Astrocyte of the spinal cord (primary cell): ENCODE results near the gene UBE2F.
A peak's percentile ranks its signal among the peaks of the same experiment; 100 is the strongest.
"Not testable (repeated sequence)": the region's sequence is repeated elsewhere in the genome, so short reads cannot be mapped to it uniquely, and the experiment has no call there.

Source experiments
- DNase-seq: peaks from one replicate; pipeline ENCODE4 v3.0.0; 2011; ENCODE audit warnings: low read depth, low spot score
- H3K4me3 ChIP-seq: 2 replicates; pipeline ENCODE4 v1.5.1; 2011; ENCODE audit warnings: low read depth, mild to moderate bottlenecking, low read length, moderate library complexity
- in situ Hi-C: cut with HindIII; loops from 2 replicates; pipeline ENCODE4 v1.10.0; 2017; ENCODE audit warnings: low sequenced_read_pairs
- TF ChIP-seq, protein P1 (sequence below): IDR thresholded peaks from 2 replicates; pipeline ENCODE4 v1.5.1; 2012; ENCODE audit warnings: low read depth, mild to moderate bottlenecking, low read length, inconsistent platforms

The UBE2F gene

DNA sequence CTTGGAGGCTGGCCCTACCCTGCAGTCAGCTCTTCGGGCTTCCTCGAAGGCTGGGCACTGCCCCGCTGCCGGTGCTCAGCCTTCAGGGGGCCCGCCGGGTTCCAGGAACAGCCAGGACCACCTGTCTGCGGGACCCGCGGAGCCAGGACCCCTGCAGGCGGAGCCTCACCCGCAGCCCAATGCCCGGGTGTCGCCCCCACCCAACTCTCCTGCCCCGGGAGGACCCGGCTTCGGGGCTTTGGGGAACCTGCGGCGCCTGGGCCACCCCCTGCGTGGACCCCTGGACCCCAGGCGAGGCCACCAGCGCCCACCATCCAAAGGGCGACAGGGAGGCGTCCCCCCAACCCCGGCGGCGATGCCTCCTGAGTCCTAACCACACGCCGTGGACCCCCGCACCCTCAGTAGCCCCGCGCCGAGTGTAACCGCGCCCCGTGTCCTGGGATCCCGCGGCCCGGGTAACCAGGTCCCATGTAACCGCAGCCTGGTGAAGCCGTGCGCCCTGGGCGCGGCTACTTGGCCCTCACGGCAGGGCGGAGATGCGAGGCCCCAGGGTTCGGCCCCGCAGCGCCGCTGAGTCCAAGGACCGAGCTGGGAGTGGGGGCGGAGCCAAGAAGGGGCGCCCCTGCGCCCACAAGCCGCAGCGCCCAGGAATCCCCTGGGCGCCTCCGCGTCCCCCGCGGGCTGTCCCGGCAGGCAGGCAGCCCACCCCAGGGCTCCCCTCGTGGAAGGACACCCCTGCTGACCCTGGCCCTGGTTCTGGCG is 11.0 kb upstream of the UBE2F start:
- TF ChIP-seq, protein P1, sequence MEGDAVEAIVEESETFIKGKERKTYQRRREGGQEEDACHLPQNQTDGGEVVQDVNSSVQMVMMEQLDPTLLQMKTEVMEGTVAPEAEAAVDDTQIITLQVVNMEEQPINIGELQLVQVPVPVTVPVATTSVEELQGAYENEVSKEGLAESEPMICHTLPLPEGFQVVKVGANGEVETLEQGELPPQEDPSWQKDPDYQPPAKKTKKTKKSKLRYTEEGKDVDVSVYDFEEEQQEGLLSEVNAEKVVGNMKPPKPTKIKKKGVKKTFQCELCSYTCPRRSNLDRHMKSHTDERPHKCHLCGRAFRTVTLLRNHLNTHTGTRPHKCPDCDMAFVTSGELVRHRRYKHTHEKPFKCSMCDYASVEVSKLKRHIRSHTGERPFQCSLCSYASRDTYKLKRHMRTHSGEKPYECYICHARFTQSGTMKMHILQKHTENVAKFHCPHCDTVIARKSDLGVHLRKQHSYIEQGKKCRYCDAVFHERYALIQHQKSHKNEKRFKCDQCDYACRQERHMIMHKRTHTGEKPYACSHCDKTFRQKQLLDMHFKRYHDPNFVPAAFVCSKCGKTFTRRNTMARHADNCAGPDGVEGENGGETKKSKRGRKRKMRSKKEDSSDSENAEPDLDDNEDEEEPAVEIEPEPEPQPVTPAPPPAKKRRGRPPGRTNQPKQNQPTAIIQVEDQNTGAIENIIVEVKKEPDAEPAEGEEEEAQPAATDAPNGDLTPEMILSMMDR = no peak
- in situ Hi-C loops = no loop called here
- H3K4me3 ChIP-seq = no peak overlapping the region
- DNase-seq = no peak

DNA sequence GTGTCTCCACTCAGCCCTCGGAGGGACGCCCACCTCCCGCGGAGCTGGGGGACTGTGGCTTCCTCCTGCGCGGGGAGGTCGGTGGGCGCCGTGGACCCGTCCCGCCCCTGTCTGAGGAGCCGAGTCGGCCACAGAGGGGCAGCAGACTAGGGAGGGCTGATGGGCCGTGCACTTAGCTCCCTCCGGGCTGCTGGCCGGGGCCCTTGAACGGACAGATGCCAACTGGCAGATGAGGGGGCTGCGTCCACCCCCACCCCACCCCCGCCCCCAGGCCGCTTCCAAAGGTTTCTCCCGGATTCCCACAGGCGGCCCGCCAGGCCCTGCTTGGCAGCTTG is 10.4 kb upstream of the UBE2F start:
- no peak for DNase-seq
- in situ Hi-C loops = no loop called here
- TF ChIP-seq, protein P1 = peak; percentile 12
- no peak overlapping the region for H3K4me3 ChIP-seq

DNA sequence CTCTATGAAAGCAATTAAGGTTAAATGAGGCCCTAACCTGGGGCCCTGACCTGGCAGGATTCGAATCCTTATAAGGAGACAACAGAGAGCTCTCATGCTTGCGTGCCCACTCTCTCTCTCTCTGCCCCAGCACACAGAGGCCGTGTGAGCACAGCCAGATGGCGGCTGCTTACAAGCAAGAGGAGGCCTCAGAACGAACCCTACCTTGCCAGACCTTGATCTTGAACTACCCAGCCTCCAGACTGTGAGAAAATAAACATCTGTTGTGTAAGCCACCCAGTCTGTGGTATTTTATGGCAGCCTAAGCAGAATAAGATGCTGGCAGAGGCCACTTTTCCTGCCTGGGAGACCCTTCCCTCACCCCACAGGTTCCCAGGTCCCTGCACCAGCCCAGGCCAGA is 5.2 kb upstream of the UBE2F start:
- no peak overlapping the region for H3K4me3 ChIP-seq
- TF ChIP-seq, protein P1 = no peak
- in situ Hi-C loops = no loop called here
- DNase-seq = no peak

DNA sequence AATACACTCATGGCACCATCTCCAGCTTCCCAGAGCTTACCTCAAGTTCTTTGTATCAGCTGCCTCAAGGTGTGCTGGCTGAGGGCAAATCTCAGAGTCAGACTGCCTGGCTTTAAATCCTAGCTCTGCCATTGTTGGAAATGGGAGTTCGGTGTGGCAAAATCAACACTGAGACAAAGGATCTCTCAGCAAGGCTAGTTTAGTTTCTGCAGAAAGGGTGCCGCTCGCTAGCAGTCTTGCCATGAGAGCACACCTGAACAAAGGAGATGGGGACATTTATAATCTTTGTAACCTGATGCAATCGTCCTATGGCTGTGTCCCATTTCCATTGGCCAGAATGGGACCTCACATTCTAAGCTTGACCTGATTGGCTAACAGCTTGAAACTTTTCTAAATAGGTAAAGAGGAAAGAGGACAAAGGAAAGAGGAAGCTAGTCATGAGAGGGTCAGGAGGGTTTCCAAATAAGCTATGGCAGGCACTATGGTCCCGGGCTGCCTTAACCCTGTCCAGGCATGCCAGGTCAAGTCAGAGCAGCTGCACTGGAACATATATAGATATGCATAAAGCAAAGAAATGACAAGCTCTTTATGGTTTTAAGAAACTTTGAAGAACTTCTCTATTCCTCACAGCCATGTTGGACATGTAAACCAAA is 4.3 kb upstream of the UBE2F start:
- in situ Hi-C loops = no loop called here
- DNase-seq = no peak
- TF ChIP-seq, protein P1 = no peak
- H3K4me3 ChIP-seq = no peak overlapping the region

DNA sequence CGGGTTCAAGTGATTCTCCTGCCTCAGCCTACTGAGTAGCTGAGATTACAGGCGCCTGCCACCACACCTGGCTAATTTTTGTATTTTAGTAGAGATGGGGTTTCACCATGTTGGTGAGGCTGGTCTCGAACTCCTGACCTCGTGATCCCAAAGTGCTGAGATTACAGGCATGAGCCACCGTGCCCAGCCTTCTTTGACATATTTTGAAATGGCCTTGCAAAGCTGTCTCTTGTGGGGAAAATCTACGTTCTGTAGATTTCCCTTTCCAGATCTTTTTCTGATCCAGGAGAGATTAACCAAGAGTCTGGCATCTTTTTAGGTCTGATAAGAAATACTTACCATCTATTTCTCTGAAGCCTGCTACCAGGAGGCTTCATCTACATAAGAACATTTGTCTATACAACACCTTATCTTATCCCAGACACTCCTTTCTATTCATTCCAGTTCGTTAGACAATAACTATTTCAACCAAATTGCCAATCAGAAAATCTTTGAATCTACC is 3.3 kb upstream of the UBE2F start:
- DNase-seq, H3K4me3 ChIP-seq, in situ Hi-C loops: not testable (repeated sequence)

DNA sequence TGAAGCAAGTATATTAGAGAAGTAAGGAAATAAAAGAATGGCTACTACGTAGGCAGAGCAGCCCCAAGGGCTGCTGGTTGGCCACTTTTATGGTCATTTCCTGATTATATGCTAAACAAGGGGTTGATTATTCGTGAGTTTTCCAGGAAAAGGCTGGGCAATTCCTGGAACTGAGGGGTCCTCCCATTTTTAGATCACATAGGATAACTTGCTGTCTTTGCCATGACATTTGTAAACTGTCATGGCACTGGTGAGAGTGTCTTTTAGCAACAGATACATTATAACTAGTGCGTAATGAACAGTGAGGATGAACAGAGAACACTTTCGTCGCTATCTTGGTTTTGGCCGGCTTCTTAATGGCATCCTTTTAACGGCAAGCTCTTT is 2.6 kb upstream of the UBE2F start:
- in situ Hi-C loops = no loop called here
- TF ChIP-seq, protein P1 = no peak
- no peak overlapping the region for H3K4me3 ChIP-seq
- no peak for DNase-seq
